ENCODE measurements around the gene C9orf43.
"Not testable (repeated sequence)": the region's sequence is repeated elsewhere in the genome, so short reads cannot be mapped to it uniquely, and the experiment has no call there.

C9orf43 gene, protein sequence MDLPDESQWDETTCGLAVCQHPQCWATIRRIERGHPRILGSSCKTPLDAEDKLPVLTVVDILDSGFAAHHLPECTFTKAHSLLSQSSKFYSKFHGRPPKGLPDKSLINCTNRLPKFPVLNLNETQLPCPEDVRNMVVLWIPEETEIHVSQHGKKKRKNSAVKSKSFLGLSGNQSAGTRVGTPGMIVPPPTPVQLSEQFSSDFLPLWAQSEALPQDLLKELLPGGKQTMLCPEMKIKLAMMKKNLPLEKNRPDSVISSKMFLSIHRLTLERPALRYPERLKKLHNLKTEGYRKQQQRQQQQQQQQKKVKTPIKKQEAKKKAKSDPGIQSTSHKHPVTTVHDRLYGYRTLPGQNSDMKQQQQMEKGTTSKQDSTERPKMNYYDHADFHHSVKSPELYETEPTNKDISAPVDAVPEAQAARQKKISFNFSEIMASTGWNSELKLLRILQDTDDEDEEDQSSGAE

GRCh38 chr9:113410207-113410864 lies at the start of gene C9orf43, which contains the start of gene POLE3:
C9orf43 (plus strand) TSS chr9:113410747; CDS start chr9:113413494, 2,747 bp downstream.
POLE3 (minus strand) TSS chr9:113410675; CDS start chr9:113410293, 382 bp downstream.
- peak; percentile 97 to 98 for DNase-seq

DNA sequence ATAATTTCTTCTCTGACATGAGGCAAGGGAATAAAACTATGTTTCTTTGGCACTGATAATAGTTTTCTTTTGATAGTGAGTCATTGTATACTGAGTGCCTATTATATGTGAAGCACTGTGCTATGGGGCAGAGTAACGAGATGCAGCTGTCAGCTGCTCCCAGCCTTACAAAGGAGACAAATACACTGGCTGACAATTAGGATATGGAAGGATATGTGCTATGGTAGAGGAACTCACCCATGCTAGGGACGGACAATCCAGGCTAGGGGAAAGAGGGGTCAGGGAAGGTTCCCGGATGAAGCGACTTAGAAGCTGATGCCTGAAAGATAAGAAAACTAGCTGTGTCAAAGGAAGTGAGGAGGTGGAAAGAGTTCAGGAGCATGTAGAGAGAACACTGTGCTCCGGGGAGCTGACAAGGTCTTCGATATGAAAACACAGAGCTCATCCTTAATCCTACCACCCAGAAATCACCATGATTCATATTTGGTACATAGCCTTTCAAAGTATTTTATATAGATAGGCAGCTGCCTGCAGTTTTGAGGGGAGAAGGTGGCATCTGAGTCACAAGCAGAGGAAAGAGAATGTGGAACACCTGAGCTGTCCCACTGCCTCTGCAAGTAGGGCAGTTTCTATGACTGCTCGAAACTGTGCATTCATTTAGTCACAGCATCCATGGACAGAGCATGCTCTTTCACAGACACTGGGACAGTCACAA lies 49.1 kb upstream of the C9orf43 start:
- peak; percentile 52 to 53 for DNase-seq

GRCh38 chr9:113363336-113363735 lies 47.2 kb upstream of the C9orf43 start:
- no peak for DNase-seq

DNA sequence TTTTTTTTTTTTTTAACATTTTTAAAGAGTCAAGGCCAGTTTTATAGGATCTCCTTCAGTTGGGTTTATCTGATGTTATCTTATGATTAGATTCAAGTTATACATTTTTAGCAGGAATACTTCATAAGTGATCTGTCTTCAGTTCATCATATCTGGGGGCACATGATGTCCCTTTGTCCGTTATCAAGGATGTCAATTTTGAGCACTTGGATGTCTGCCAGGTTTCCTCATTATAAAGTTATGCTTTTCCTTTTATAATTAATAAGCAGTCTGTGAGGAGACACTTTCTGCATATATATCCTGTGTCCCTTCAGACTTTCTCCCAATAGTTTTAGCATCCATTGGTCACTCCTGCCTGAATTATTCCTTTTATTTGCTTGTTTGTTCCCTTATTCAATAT lies 45.6 kb upstream of the C9orf43 start:
- DNase-seq: no peak

GRCh38 chr9:113365652-113366051 lies 44.9 kb upstream of the C9orf43 start:
- DNase-seq: not testable (repeated sequence)

- DNase-seq: no peak
Observed at GRCh38 chr9:113368348-113368981, 42.1 kb upstream of the C9orf43 start.

- DNase-seq: no peak
Observed at GRCh38 chr9:113368982-113369854, 41.3 kb upstream of the C9orf43 start.

DNA sequence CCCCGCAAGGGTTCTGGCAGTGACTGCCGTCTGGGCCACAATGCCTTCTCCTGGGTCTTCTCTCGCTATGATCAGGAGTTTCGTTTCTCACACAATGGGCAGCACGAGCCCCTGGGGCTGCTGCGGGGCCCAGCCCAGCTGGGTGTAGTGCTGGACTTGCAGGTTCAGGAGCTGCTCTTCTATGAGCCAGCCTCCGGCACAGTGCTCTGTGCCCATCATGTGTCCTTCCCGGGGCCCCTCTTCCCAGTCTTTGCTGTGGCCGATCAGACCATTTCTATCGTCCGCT lies 40.7 kb upstream of the C9orf43 start:
- DNase-seq: no peak

DNA sequence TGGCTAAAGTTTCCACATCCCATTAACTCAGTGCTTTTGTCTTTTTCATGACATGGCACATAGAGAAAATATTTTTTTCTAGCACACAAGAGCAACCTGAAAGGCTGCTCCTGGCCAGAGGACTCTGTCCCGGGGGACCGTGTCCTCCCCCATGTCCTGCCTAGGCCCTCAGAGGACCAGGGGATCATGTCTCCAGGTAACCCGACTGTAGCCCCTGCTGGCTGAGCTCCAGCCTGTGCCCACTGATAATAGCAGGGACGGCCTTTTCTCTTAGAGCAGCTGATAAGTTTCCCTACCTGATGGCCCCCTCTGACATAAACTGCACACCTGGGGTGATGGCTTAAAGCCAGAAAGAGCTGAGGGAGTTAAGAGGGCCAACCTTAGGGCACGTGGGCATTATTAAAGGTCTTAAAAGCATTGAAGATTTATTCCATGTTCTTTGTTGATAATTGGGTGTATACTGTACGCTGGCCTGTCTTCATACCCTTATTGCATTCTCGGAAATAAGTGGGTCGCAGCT lies 39.7 kb upstream of the C9orf43 start:
- no peak for DNase-seq

DNA sequence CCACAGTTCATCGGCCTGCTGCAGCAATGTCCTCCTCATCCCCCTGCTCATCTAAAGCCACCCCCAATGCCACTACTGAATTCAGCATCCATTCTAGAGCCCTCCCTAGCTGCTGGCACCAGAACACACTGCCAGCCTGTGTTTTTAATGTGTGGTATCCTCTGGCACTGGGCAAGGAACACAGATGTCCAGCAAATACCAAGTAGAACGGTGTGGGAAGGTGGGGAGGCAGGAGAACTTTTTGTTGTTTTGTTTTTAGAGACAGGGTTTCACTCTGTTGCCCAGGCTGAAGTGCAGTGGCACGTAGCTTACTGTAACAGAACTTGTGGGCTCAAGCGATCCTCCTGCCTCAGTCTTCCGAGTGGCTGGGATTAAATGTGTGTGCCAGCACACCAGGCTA lies 38.5 kb upstream of the C9orf43 start:
- no peak for DNase-seq

DNA sequence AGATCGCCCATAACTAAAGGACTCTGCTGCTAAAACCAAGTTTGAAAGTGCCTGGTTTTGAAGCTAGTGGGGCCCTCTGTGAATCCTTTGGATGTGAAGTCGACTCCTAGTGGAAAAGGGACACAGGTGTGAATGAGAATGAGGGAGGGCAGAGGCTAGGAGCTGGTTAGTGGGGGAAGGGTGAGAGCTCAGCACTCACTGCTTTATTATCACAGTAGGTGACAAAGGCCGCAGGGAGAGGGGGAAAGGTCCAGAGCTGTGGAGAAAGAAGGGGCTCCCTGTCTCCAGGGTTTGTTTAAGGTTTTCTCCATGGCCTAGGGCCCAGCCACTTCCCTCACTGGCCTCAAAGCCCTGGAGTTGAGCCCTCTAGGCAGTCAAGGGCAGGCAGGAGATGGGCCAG lies 37.3 kb upstream of the C9orf43 start:
- no peak for DNase-seq

- DNase-seq: no peak
Observed at GRCh38 chr9:113373676-113374392, 36.7 kb upstream of the C9orf43 start.

DNA sequence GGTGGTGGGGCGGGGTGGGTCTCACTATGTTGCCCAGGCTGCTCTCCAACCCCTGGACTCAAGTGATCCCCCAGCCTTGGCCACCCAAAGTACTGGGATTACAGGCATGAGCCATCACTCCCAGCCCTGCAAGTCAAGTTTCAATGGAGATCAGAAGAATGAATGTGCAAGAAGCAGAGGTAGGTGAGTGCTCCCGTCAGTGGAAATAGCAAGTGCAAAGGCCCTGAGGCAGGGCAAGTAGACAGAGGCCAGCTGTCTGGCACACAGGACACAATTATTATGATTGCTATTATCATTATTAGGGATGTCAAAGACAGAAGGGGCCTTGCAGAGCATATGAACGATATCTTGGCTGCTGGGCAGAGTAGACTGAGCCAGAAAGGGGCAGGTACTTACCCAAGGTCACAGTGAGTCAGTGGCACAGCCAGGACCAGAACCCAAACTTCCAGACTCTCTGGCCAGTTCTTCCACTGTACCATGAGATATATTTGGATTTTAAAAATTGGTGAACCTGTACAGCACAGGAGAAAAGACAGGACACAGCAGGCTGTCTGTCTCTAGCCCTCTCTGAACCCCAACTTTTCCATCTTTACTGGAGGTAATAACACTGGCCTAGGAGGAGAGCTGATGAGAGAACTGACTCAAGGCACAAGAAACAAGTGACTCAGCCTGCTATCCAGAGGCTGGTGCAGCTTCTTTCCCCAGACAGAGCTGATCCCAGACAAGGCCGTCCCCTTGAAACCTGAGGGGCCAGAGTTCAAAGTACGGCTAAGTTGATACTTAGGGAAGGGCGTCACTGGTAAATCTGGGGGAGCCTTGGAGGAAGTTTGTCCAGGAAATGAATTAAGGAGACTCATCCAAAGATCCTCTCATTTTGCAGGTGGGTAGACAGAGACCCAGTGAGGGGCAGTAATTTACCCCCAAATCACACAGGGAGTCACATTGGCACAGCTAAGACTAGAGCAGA lies 35.2 kb upstream of the C9orf43 start:
- DNase-seq: peak; percentile 37 to 38

GRCh38 chr9:113376634-113377567 lies 33.6 kb upstream of the C9orf43 start, which contains the start of gene HDHD3:
HDHD3 (minus strand) TSS chr9:113376986; CDS start chr9:113374354, 2,632 bp downstream.
- DNase-seq: peak; percentile 87 to 90

DNA sequence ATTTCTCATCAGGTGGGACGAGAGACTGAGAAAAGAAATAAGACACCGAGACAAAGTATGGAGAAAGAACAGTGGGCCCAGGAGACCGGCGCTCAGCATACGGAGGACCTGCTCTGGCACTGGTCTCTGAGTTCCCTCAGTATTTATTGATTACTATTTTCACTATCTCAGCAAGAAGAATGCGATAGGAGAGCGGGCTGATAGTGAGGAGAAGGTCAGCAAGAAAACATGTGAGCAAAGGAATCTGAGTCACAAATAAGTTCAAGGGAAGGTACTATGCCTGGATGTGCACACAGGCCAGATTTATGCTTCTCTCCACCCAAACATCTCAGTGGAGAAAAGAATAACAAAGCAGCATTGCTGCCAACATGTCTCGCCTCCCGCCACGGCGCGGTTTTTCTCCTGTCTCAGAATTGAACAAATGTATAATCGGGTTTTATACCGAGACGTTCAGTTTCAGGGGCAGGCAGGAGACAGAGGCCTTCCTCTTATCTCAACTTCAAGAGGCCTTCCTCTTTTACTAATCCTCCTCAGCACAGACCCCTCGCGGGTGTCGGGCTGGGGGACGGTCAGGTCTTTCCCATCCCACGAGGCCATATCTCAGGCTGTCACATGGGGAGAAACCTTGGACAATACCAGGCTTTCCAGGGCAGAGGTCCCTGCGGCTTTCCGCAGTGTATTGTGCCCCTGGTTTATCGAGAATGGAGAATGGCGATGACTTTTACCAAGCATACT lies 31.3 kb upstream of the C9orf43 start:
- DNase-seq: not testable (repeated sequence)

DNA sequence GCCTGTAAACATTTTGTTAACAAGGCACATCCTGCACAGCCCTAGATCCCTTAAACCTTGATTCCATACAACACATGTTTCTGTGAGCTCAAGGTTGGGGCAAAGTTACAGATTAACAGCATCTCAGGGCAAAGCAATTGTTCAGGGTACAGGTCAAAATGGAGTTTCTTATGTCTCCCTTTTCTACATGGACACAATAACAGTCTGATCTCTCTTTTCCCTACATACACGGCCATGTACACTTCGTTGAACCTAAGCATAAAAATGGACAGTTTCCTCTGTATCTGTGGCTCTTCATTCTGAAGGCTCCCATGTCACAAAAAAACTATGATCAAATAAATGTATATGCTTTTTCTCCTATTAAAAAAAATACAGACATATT lies 30.7 kb upstream of the C9orf43 start:
- not testable (repeated sequence) for DNase-seq

- no peak for DNase-seq
Observed at GRCh38 chr9:113380869-113381378, 29.6 kb upstream of the C9orf43 start.

GRCh38 chr9:113381441-113381840 lies 29.1 kb upstream of the C9orf43 start:
- DNase-seq: not testable (repeated sequence)
